ENCODE measurements around the gene PDE4C.

- TF ChIP-seq CREB1 (CRISPR knock-in tag; IDR thresholded peaks at IDR 0.05) = no peak
- TF ChIP-seq, protein P1, sequence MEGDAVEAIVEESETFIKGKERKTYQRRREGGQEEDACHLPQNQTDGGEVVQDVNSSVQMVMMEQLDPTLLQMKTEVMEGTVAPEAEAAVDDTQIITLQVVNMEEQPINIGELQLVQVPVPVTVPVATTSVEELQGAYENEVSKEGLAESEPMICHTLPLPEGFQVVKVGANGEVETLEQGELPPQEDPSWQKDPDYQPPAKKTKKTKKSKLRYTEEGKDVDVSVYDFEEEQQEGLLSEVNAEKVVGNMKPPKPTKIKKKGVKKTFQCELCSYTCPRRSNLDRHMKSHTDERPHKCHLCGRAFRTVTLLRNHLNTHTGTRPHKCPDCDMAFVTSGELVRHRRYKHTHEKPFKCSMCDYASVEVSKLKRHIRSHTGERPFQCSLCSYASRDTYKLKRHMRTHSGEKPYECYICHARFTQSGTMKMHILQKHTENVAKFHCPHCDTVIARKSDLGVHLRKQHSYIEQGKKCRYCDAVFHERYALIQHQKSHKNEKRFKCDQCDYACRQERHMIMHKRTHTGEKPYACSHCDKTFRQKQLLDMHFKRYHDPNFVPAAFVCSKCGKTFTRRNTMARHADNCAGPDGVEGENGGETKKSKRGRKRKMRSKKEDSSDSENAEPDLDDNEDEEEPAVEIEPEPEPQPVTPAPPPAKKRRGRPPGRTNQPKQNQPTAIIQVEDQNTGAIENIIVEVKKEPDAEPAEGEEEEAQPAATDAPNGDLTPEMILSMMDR (IDR thresholded peaks at IDR 0.05) = no peak
- no peak for TF ChIP-seq IRF2 (CRISPR knock-in tag; IDR thresholded peaks at IDR 0.05; ENCODE audit: borderline replicate concordance, low read depth)
- no peak for TF ChIP-seq TEAD4 (CRISPR knock-in tag; IDR thresholded peaks at IDR 0.05)
- TF ChIP-seq GTF2I (CRISPR knock-in tag; conservative IDR thresholded peaks at IDR 0.05) = no peak
- no peak for TF ChIP-seq ATF1 (CRISPR knock-in tag; IDR thresholded peaks at IDR 0.05)
- no peak for TF ChIP-seq TCF7 (CRISPR knock-in tag; IDR thresholded peaks at IDR 0.05; ENCODE audit: low read depth)
- no peak for TF ChIP-seq ELF4 (CRISPR knock-in tag; IDR thresholded peaks at IDR 0.05; ENCODE audit: low read depth)
Observed at GRCh38 chr19:18205200-18205892, 20.9 kb downstream of the PDE4C start.
